BE2C (cell line): ENCODE measurements around the gene EPB41L5.

Experiments
- DNase-seq: peaks from one replicate; pipeline ENCODE4 v3.0.0-alpha.2; 2020
- H3K27me3 ChIP-seq: fragments of 250-450 bp; sonication (Bioruptor Pico); 2 replicates; pipeline ENCODE4 v1.5.1; 2020; ENCODE audit warnings: mild to moderate bottlenecking
- H3K36me3 ChIP-seq: fragments of 250-450 bp; sonication (Bioruptor Pico); 2 replicates; pipeline ENCODE4 v1.5.1; 2020; ENCODE audit warnings: mild to moderate bottlenecking
- H3K4me1 ChIP-seq: fragments of 250-450 bp; sonication (Bioruptor Pico); 2 replicates; pipeline ENCODE4 v1.5.1; 2020
- H3K4me3 ChIP-seq: 2 replicates; pipeline ENCODE4 v1.5.1; 2011; ENCODE audit warnings: low read depth, low read length
- H3K9me3 ChIP-seq: fragments of 250-450 bp; sonication (Bioruptor Pico); 2 replicates; pipeline ENCODE4 v1.5.1; 2020
- CTCF ChIP-seq: IDR thresholded peaks from 2 replicates; pipeline ENCODE4 v1.5.1; 2012; ENCODE audit warnings: mild to moderate bottlenecking, low read depth, low read length

Gene EPB41L5

GRCh38 chr2:120209427-120210269 is 196.8 kb downstream of the EPB41L5 start:
- no peaks in the 10 kb centered on the region for H3K36me3 ChIP-seq

GRCh38 chr2:120210270-120210693 is 197.4 kb downstream of the EPB41L5 start:
- Histone ChIP-seq H3K36me3 (no peaks in the 10 kb centered on the region), H3K9me3 (no peaks in the 10 kb centered on the region), H3K4me3 (no peak overlapping the region), H3K4me1 (no peaks in the 10 kb centered on the region), H3K27me3 (no peaks in the 10 kb centered on the region)
- no peak for TF ChIP-seq CTCF
- no peak for DNase-seq

More at GRCh38 chr2:120209427-120210269, 196.8 kb downstream of the EPB41L5 start:
- no peaks in the 10 kb centered on the region for H3K27me3 ChIP-seq
- H3K4me3 ChIP-seq = no peak overlapping the region
- H3K4me1 ChIP-seq = no peaks in the 10 kb centered on the region
- no peak for TF ChIP-seq CTCF
- no peaks in the 10 kb centered on the region for H3K9me3 ChIP-seq
- no peak for DNase-seq

GRCh38 chr2:120218181-120218580 is 205.3 kb downstream of the EPB41L5 start:
- TF ChIP-seq CTCF = no peak
- peaks cover 4% of the 10 kb centered on the region for H3K36me3 ChIP-seq

GRCh38 chr2:120219291-120219690 is 206.4 kb downstream of the EPB41L5 start:
- no peak for TF ChIP-seq CTCF
- H3K9me3 ChIP-seq = peaks cover 6% of the 10 kb centered on the region; the same call in 1 of the 2 replicates
- no peaks in the 10 kb centered on the region for H3K4me1 ChIP-seq
- no peaks in the 10 kb centered on the region for H3K27me3 ChIP-seq
- no peak for DNase-seq
- no peak overlapping the region for H3K4me3 ChIP-seq
- peaks cover 4% of the 10 kb centered on the region for H3K36me3 ChIP-seq

More at GRCh38 chr2:120218181-120218580, 205.3 kb downstream of the EPB41L5 start:
- H3K27me3 ChIP-seq = no peaks in the 10 kb centered on the region
- H3K4me3 ChIP-seq = no peak overlapping the region
- DNase-seq = no peak
- H3K9me3 ChIP-seq = peaks cover 6% of the 10 kb centered on the region; the same call in 1 of the 2 replicates
- no peaks in the 10 kb centered on the region for H3K4me1 ChIP-seq

GRCh38 chr2:120219766-120220165 is 206.9 kb downstream of the EPB41L5 start:
- Histone ChIP-seq H3K27me3 (no peaks in the 10 kb centered on the region), H3K4me3 (no peak overlapping the region), H3K9me3 (peaks cover 6% of the 10 kb centered on the region; the same call in 1 of the 2 replicates), H3K36me3 (peaks cover 4% of the 10 kb centered on the region), H3K4me1 (no peaks in the 10 kb centered on the region)
- no peak for DNase-seq
- TF ChIP-seq CTCF = no peak

- Histone ChIP-seq H3K27me3 (no peaks in the 10 kb centered on the region), H3K9me3 (peaks cover 6% of the 10 kb centered on the region; the same call in 1 of the 2 replicates), H3K36me3 (peaks cover 4% of the 10 kb centered on the region), H3K4me1 (no peaks in the 10 kb centered on the region), H3K4me3 (no peak overlapping the region)
- no peak for DNase-seq
- no peak for TF ChIP-seq CTCF
Measured at GRCh38 chr2:120220756-120221155, 207.9 kb downstream of the EPB41L5 start.
